Stimulated activated CD4-positive, alpha-beta T cell treated with anti-CD3 and anti-CD28 coated beads, Interleukin-15, amount 100 ng/mL, for 1 hour (primary cell): ENCODE results near the gene SBNO1.
"Not testable (repeated sequence)": the region's sequence is repeated elsewhere in the genome, so short reads cannot be mapped to it uniquely, and the experiment has no call there.

Experiments
- DNase-seq, 2 donors: peaks; one replicate each; pipeline ENCODE4 v3.0.0-alpha.2; 2020; ENCODE audit warnings: low read depth in 1 of 2, low spot score in 1 of 2

SBNO1 gene

GRCh38 chr12:123351349-123351748 lies 13.3 kb downstream of the SBNO1 start:
- no peak for DNase-seq

GRCh38 chr12:123346946-123347345 lies 17.7 kb downstream of the SBNO1 start:
- DNase-seq: no peak

GRCh38 chr12:123344086-123344485 lies 20.6 kb downstream of the SBNO1 start:
- DNase-seq: no peak

- DNase-seq: no peak
Measured at GRCh38 chr12:123337070-123337469, 27.6 kb downstream of the SBNO1 start.

GRCh38 chr12:123336530-123336929 lies 28.1 kb downstream of the SBNO1 start:
- no peak for DNase-seq

- DNase-seq: no peak
Measured at GRCh38 chr12:123335490-123335889, 29.2 kb downstream of the SBNO1 start.

- DNase-seq: no peak
Measured at GRCh38 chr12:123329799-123330198, 34.8 kb downstream of the SBNO1 start.

GRCh38 chr12:123319826-123320225 lies 44.8 kb downstream of the SBNO1 start:
- no peak for DNase-seq

GRCh38 chr12:123319273-123319672 lies 45.4 kb downstream of the SBNO1 start:
- DNase-seq: no peak

GRCh38 chr12:123313046-123313445 lies 51.6 kb downstream of the SBNO1 start:
- DNase-seq: not testable (repeated sequence)

GRCh38 chr12:123306200-123306599 lies 58.4 kb downstream of the SBNO1 start:
- DNase-seq: no peak

- no peak for DNase-seq
Measured at GRCh38 chr12:123305136-123305535, 59.5 kb downstream of the SBNO1 start.

GRCh38 chr12:123293178-123293760 lies 71.4 kb downstream of the SBNO1 start:
- no peak for DNase-seq

- no peak for DNase-seq
Measured at GRCh38 chr12:123289911-123290310, 74.7 kb downstream of the SBNO1 start.

GRCh38 chr12:123288751-123289346 lies 75.8 kb downstream of the SBNO1 start:
- DNase-seq: no peak

- DNase-seq: no peak
Measured at GRCh38 chr12:123286652-123287373, 77.8 kb downstream of the SBNO1 start.

GRCh38 chr12:123284669-123285068 lies 80.0 kb downstream of the SBNO1 start:
- no peak for DNase-seq

- no peak for DNase-seq
Measured at GRCh38 chr12:123283461-123283860, 81.2 kb downstream of the SBNO1 start.

GRCh38 chr12:123282111-123282510 lies 82.5 kb downstream of the SBNO1 start:
- no peak for DNase-seq

- no peak for DNase-seq
Measured at GRCh38 chr12:123280971-123281370, 83.7 kb downstream of the SBNO1 start.

- no peak for DNase-seq
Measured at GRCh38 chr12:123278101-123278627, 86.5 kb downstream of the SBNO1 start.

GRCh38 chr12:123273166-123273565 lies 91.5 kb downstream of the SBNO1 start:
- no peak for DNase-seq
